OCI-LY1 (cell line): ENCODE data around the gene PDZRN4.

ENCODE experiments used
- H2AFZ ChIP-seq: fragments of 200-600 bp; sonication (generic), shearing (Covaris generic); 2 replicates; pipeline ENCODE4 v1.6.0; 2014; ENCODE audit warnings: antibody characterized with exemption, mild to moderate bottlenecking, low read length
- H3F3A ChIP-seq: fragments of 200-600 bp; sonication (generic), shearing (Covaris generic); 2 replicates; pipeline ENCODE4 v1.6.0; 2014; ENCODE audit warnings: mild to moderate bottlenecking, antibody characterized with exemption, low read length, moderate library complexity; ENCODE audit not compliant: insufficient read depth
- H3K27ac ChIP-seq: fragments of 200-600 bp; sonication (generic); 2 replicates; pipeline ENCODE4 v1.5.1; 2014; ENCODE audit warnings: low read length, mixed run types, mild to moderate bottlenecking, low read depth; ENCODE audit not compliant: poor library complexity, severe bottlenecking
- H3K27me3 ChIP-seq: fragments of 200-600 bp; sonication (generic); 2 replicates; pipeline ENCODE4 v1.6.0; 2014; ENCODE audit warnings: antibody characterized with exemption, mild to moderate bottlenecking, low read length, moderate library complexity; ENCODE audit not compliant: insufficient read depth
- H3K36me3 ChIP-seq: fragments of 200-600 bp; sonication (generic); 2 replicates; pipeline ENCODE4 v1.6.1; 2014; ENCODE audit warnings: mild to moderate bottlenecking, antibody characterized with exemption, low read length, moderate library complexity, mixed read lengths; ENCODE audit not compliant: insufficient read depth
- H3K4me1 ChIP-seq: fragments of 200-600 bp; sonication (generic); 2 replicates; pipeline ENCODE4 v1.5.1; 2014; ENCODE audit warnings: mild to moderate bottlenecking, low read length, moderate library complexity; ENCODE audit not compliant: insufficient read depth, severe bottlenecking
- H3K4me2 ChIP-seq: fragments of 200-600 bp; sonication (generic), shearing (Covaris generic); 2 replicates; pipeline ENCODE4 v1.6.1; 2014; ENCODE audit warnings: low read length
- H3K4me3 ChIP-seq: fragments of 200-600 bp; sonication (generic); 2 replicates; pipeline ENCODE4 v1.5.1; 2014; ENCODE audit warnings: low read length, low read depth, mild to moderate bottlenecking, mixed read lengths; ENCODE audit not compliant: poor library complexity, severe bottlenecking
- H3K79me2 ChIP-seq: fragments of 200-600 bp; shearing (Covaris generic); 2 replicates; pipeline ENCODE4 v1.6.1; 2016; ENCODE audit warnings: mixed run types, low read length, mixed read lengths; ENCODE audit not compliant: insufficient read depth
- H3K9ac ChIP-seq: fragments of 200-600 bp; sonication (generic), shearing (Covaris generic); 2 replicates; pipeline ENCODE4 v1.6.1; 2014; ENCODE audit warnings: mild to moderate bottlenecking, low read length, mixed read lengths
- H3K9me2 ChIP-seq: fragments of 200-600 bp; sonication (generic), shearing (Covaris generic); 2 replicates; pipeline ENCODE4 v1.6.1; 2014; ENCODE audit warnings: low read depth, mild to moderate bottlenecking, low read length, mixed read lengths
- H3K9me3 ChIP-seq: fragments of 200-600 bp; shearing (Covaris generic); 2 replicates; pipeline ENCODE4 v1.6.1; 2014; ENCODE audit warnings: low read length, mixed read lengths
- H4K20me1 ChIP-seq: fragments of 200-600 bp; sonication (generic), shearing (Covaris generic); 2 replicates; pipeline ENCODE4 v1.6.0; 2016; ENCODE audit warnings: mild to moderate bottlenecking, low read length; ENCODE audit not compliant: insufficient read depth
- EZH2 ChIP-seq: fragments of 200-600 bp; sonication (generic), shearing (Covaris generic); IDR thresholded peaks from 2 replicates; pipeline ENCODE4 v1.8.0; 2017; ENCODE audit warnings: borderline replicate concordance, mixed run types, mild to moderate bottlenecking, antibody characterized with exemption, low read length, moderate library complexity, mixed read lengths
- TF ChIP-seq, protein P1 (sequence below): fragments of 200-600 bp; sonication (generic), shearing (Covaris generic); IDR thresholded peaks from 2 replicates; pipeline ENCODE4 v1.5.1; 2017; ENCODE audit warnings: mild to moderate bottlenecking, antibody characterized with exemption, low read length, moderate library complexity, mixed read lengths

PDZRN4 gene

DNA sequence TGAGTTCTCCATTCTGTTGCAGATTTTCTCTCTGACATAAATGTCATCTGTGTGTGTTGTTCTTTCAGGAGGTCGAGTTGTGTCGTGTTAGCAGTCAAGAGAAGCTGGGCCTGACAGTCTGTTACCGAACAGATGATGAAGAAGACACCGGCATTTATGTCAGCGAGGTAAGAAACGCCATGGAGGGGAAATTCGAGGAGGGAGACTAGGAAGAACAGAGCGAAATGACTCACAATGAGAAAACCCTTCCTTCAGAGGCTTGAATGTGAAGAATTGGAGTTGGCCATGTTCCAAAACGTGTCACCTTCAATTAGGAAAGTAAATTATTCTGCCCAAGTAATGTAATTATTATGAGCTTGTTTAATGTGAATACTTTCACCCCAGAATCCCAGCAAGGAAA is 364.5 kb downstream of the PDZRN4 start:
- Histone ChIP-seq H3K4me2 (no peak overlapping the region), H2AFZ (no peak overlapping the region), H3K4me1 (no peaks in the 10 kb centered on the region), H3K27ac (no peak overlapping the region), H3K4me3 (no peak overlapping the region), H3K9me3 (no peaks in the 10 kb centered on the region), H3K27me3 (no peaks in the 10 kb centered on the region), H3F3A (no peaks in the 10 kb centered on the region), H4K20me1 (no peaks in the 10 kb centered on the region), H3K9ac (no peak overlapping the region), H3K9me2 (no peaks in the 10 kb centered on the region), H3K79me2 (no peaks in the 10 kb centered on the region), H3K36me3 (no peaks in the 10 kb centered on the region)
- TF ChIP-seq EZH2: no peak
- TF ChIP-seq, protein P1, sequence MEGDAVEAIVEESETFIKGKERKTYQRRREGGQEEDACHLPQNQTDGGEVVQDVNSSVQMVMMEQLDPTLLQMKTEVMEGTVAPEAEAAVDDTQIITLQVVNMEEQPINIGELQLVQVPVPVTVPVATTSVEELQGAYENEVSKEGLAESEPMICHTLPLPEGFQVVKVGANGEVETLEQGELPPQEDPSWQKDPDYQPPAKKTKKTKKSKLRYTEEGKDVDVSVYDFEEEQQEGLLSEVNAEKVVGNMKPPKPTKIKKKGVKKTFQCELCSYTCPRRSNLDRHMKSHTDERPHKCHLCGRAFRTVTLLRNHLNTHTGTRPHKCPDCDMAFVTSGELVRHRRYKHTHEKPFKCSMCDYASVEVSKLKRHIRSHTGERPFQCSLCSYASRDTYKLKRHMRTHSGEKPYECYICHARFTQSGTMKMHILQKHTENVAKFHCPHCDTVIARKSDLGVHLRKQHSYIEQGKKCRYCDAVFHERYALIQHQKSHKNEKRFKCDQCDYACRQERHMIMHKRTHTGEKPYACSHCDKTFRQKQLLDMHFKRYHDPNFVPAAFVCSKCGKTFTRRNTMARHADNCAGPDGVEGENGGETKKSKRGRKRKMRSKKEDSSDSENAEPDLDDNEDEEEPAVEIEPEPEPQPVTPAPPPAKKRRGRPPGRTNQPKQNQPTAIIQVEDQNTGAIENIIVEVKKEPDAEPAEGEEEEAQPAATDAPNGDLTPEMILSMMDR: no peak

DNA sequence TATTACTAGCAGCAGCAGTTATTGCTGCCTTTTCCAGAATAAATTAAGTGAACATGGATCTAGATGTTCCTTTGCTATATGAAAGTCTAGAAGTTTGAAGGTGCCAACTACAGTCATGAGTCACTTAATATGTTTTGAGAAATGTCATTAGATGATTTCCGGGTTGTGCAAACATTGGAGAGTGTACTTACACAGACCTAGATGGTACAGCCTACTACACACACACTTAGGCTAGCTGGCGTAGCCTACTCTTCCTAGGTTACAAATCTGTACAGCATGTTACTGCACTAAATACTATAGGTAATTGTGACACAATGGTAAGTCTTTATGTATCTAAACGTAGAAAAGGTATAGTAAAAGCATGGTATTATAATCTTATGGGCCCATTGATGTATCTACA is 368.1 kb downstream of the PDZRN4 start:
- Histone ChIP-seq H3K27ac (no peak overlapping the region), H3K9ac (no peak overlapping the region), H3K9me2 (no peaks in the 10 kb centered on the region), H3K9me3 (no peaks in the 10 kb centered on the region), H3K4me1 (no peaks in the 10 kb centered on the region), H3K79me2 (no peaks in the 10 kb centered on the region), H4K20me1 (no peaks in the 10 kb centered on the region), H3K4me2 (no peak overlapping the region), H3K36me3 (no peaks in the 10 kb centered on the region), H3K4me3 (no peak overlapping the region), H3K27me3 (no peaks in the 10 kb centered on the region), H3F3A (no peaks in the 10 kb centered on the region), H2AFZ (no peak overlapping the region)
- TF ChIP-seq, protein P1: no peak
- TF ChIP-seq EZH2: no peak

DNA sequence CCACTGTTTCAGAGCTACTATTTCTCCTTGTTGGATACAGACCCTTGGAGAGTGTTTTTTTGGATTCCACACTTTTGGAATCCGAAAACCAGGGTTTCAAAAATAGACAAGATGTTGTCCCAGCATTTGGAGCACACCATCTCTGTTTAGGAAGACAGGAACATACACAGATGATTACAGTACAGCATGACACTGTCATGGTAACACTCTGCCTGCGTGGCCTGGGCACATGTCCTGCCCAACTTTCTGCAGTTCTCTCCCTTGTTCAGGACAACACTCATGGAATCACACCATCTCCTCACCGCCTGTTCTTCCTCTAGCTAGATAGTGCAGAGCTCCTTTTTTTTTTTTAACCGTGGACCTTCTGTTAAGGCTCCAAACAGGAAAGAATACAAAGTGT is 369.2 kb downstream of the PDZRN4 start:
- H3K4me2 ChIP-seq: no peak overlapping the region
- no peak for TF ChIP-seq EZH2
- TF ChIP-seq, protein P1: no peak

More for the DNA sequence above, 369.2 kb downstream of the PDZRN4 start:
- Histone ChIP-seq H3K9me3 (no peaks in the 10 kb centered on the region), H3K27me3 (no peaks in the 10 kb centered on the region), H4K20me1 (no peaks in the 10 kb centered on the region), H3K9ac (no peak overlapping the region), H3K4me3 (no peak overlapping the region), H3K79me2 (no peaks in the 10 kb centered on the region), H3K36me3 (no peaks in the 10 kb centered on the region), H3F3A (no peaks in the 10 kb centered on the region), H2AFZ (no peak overlapping the region), H3K27ac (no peak overlapping the region), H3K4me1 (no peaks in the 10 kb centered on the region), H3K9me2 (no peaks in the 10 kb centered on the region)
